ENCODE data around the gene LRP5.
A peak's percentile ranks its signal among the peaks of the same experiment; 100 is the strongest.

Gene LRP5

DNA sequence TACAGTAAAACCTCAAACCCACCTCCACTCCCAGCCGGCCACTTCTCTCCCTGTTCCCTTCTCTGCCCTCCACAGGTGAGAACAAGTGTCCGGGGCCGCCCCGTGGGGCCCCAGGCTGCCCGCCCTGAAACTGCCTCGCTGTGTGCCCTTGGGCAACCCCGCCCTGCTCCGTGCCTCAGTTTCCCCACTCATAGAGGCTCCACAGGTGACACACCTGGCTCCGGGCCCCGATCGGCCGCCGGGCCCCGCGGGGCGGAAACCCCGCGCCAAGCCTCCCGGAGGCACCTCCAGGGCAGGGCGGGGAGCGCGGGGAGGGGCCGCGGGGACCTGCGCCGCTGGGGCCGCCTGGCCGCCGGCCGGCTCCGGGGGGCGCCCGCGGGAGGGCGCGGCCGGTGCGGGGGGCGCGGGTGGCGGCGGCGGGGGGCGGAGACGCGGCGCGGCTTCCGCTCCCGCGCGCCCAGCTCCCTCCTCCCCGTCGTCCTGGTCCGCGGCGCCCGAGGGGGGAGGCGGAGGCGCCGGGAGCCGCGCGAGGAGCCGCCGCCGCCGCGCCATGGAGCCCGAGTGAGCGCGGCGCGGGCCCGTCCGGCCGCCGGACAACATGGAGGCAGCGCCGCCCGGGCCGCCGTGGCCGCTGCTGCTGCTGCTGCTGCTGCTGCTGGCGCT lies at the start of gene LRP5:
TSS of gene LRP5 (plus strand) at position 475 of the 663 bp plus-strand sequence. CDS start at position 599, 124 bp downstream.
- DNase-seq (ENCODE audit: low spot score), result peak; percentile 45

DNA sequence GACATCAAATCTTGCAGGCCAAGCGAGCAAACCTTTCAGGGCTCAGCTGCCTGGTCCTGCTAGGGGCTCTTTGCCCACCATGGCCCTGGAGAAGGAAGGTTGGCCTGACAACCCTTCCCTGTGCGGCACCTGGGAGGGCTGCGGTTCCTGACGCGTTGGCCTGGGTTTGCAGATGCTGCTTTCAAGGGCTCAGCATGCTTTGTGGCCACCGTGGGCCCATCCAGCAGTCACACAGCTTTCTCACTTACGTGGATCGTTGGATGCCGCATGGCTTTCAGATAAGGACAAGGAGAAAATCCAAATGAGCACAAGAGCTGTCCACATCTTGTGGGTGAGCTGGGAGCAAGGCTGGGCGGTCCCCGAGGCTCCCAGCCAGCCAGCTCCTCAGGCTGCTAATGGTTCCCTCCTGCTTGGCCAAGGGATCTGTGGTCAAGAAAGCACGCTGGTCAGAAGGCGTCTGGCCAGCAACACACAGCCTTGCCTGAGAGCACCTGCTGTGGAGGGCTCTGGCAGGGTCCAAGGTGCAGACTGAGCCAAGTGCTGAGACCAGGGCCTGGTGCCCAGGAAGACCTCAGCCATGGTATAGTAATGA lies 48.9 kb upstream of the LRP5 start:
- DNase-seq (ENCODE audit: low spot score), result no peak

GRCh38 chr11:68264244-68264643 lies 48.1 kb upstream of the LRP5 start:
- DNase-seq (ENCODE audit: low spot score), result no peak

DNA sequence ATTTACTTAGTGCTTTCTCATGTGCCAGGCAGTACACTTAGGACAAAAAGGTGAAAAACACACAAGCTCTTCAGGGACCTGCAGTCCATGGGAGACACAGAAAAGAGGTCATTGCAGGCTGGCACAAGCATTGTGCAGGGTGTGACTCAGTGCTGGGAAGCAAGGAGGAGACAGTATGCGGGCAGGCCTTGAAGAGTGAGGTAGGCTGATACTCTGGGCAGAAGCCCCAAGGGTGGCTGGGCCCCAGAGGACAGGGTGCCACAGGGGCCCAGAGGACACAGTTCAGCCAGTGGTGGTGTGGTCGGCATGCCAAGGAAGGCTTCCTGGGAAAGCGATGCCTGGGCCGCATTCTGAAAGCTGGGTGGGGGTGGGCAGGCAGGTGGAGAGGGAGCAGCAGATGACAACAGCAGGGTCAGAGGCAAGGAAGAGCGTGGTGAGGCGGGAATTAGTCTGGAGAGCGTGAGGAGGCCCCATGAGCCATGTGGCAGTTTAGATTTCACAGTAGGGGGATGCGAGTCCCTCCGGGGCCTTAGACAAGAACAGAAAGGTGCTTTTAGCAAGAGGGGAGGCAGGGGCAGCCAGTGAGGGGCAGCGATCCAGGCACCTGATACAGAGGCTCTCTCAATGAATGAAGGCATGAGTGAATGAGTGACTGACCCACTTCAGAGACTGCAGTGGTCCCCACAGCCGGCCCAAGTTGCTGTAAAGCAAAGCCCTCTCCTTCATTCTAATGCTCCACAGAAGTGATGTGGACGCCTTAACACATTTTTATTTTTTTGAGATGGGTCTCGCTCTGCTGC lies 47.5 kb upstream of the LRP5 start:
- no peak for DNase-seq (ENCODE audit: low spot score)

- DNase-seq (ENCODE audit: low spot score), result no peak
These were observed 46.1 kb upstream of the LRP5 start for GRCh38 chr11:68266121-68266891.

- no peak for DNase-seq (ENCODE audit: low spot score)
These were observed 45.2 kb upstream of the LRP5 start for GRCh38 chr11:68266936-68267880.

DNA sequence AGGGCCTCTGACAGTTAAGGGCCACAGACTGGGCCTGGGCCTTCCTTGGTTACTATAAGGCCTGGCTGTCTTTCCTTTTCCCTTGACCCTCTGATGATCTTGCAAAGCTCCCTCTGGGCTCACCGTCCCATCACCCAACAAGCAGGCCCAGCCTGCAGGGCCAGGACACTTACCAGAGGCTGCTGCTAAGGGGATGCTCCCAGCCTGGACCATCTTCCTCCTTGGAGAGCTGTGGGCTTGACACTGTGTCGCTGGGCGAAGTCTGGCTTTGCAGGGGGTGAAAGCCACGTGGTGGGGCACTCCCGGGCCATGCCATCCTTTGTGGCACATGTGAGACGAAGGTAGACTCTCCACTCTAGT lies 44.5 kb upstream of the LRP5 start:
- DNase-seq (ENCODE audit: low spot score), result no peak

GRCh38 chr11:68269414-68270081 lies 42.8 kb upstream of the LRP5 start:
- peak; percentile 87 for DNase-seq (ENCODE audit: low spot score)

DNA sequence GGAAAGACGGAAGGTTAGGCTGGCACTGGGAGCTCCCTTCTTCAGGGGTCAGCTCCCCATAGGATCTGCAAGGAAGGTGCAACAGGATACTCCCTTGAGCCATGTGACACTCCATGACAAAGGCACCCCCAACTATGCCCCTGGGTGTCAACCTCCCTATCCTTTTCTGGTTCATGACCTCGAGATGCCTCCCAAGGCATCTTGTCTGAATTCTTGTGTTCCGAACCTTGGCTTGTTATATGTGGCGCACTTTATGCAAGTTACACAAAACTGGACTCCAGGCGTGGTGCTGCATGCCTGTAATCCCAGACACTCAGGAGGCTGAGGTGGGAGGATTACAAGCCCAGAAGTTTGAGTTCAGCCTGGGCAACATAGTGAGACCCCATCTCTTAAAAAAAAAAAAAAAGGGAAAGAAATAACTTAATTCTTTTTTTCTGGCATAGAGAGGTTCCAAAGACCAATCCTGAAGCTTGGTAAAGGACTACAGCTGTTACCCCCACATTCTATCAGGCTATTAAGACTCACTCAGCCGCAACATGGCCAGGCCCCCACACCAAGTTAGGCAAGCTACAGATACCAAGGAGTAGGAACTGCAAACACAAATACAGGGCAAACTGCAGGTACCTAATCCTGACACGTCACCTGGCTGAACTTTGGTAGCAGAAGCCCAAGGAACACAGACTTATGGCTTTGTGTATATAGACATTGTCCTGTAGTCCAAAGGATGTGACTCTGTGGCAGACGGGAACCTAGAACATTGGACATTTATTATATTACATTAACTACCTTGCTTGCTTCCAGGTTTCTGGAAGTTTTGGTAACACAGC lies 42.0 kb upstream of the LRP5 start:
- DNase-seq (ENCODE audit: low spot score), result peak; percentile 22

GRCh38 chr11:68271023-68271780 lies 41.2 kb upstream of the LRP5 start:
- peak; percentile 80 for DNase-seq (ENCODE audit: low spot score)

DNA sequence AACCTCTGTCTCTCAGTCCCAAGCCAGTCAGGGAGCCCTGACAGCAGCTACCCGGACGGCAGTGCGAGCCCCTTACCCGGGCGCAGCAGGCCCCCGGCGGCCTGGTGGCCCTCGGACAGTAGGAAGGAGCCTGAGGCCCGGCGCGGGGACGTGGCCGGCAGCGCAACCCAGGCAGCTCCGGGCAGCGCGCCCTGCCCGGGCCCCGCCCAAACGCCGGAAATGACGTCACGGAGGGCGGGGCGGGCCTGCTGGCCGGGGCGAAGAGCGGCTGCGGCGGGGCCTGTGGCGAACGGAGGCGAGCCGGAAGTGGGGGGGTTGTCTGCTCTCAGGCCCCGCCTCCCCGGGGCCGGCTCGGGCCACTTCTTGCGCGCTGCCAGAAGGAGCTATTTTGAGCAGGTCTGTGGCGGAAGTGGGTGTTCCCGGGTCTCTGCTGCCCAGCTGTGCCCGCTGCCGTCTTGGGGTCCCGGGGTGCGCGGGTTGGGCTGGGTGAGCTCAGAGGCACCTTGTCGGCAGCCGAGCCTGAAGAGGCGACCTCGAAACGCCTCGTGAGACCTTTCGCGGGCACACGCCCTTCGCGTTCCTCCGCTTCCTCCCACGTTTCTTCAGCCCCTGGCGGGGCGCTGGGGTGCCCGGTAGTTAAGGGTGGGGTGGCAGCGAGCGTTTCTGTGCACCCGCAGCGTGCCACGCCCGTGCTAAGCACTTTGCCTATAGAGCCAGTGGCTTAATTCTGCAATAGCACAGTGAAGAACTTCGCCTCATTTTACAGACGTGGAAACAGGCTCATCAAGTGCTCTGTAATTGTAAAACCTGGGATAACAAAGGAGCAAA lies 40.4 kb upstream of the LRP5 start, which contains the start of gene C11orf24:
TSS of gene C11orf24 (minus strand) at position 193 of the 828 bp plus-strand sequence. CDS start 8,206 bp downstream, outside the sequence.
- peak; percentile 95 for DNase-seq (ENCODE audit: low spot score)

GRCh38 chr11:68273026-68273738 lies 39.2 kb upstream of the LRP5 start:
- DNase-seq (ENCODE audit: low spot score), result no peak

DNA sequence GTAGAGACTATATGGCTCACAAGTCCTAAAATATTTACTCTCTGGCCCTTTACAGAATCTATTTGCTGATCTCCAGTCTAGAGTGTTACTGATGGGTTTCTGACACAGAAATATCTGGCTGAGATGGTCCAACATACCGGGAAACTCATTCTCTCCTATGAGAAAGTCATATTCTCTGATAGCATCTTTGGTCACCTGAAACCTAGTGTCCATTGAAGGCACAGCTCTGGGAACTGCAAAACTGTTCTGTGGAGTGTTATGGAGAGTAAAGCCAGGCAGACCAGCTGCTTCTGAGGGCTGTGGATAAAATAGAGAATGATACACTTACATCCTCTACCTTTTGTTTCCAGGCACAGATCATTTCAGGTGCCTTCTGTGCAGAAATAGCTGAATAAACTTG lies 38.1 kb upstream of the LRP5 start:
- DNase-seq (ENCODE audit: low spot score), result no peak

DNA sequence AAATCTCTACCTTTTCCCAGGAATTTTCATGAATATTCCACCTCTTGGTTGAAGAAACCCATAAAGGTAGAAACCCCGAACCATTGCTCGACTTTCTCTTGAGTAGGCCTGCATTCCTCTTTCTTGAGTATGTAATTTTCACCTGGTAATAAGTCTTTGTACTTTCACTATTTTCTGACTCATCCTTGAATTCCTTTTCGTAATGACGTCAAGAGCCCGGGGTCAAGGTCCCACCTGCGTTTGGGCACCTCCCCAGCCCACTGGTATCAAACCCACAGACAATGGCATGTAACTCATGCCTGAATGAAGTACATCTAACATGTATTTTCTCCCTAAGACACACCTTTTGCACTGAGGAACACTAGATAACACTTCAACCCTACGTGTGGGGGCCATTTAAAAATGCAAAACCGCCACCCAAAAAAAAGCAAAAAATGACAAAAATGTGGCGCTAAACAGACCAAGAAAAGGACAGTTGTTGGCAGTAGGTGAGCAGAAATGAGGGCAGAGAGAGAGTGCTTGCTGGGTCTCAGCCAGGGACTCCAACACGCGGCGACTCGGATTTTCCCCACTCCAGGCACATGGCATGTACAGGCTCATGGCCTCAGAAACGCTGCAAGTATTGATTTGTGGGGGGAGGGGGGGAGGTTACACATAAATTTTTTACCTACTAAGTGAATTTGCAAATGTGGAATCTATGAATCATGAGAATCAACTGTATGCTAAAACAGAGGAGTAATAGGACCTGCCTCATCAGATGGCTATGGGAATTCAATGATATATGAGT lies 36.5 kb upstream of the LRP5 start:
- DNase-seq (ENCODE audit: low spot score), result peak; percentile 71

DNA sequence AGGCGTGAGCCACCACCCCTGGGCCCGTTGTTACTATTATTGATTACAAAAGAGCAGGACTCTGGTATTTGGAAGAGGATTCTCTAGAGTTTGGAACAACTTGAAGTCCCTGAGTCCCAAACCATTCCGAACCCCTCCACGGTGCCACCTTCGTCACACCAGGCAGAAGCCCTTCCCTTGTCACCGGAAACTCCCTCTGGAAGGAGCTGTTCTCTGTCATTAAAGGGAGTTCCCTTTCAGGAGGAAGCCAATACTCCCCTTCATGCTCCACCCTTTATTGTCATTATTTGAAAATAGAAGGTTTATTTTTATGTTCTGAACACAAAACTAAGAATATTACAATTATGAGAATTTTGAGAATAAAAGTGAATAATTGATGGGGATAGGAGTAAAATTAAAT lies 35.5 kb upstream of the LRP5 start:
- no peak for DNase-seq (ENCODE audit: low spot score)

DNA sequence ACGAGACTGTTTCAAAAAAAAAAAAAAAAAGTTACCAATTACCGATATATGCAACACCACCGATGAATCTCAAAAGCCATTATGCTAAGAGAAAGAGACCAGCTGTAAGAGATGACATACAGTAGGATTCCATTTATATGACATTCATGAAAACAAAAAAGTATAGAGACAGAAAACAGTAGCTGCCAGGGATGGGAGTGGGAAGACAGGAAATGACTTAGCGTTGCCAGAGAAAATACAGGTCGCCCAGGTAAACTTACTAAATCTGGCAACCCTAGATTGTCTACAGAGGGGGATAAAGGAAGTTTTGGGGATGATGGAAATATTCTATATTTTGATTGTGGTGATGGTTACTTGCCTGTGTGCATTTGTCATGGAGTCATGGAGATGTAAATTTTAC lies 32.7 kb upstream of the LRP5 start:
- DNase-seq (ENCODE audit: low spot score), result no peak
